ENCODE data around the gene GMDS.

The GMDS gene

GRCh38 chr6:2037237-2037926, 208.0 kb downstream of the GMDS start:
- no peak for DNase-seq (ENCODE audit: low read depth)
- no peak overlapping the region for H3K4me3 ChIP-seq (ENCODE audit: control insufficient read depth, low read depth, low read length)
- peak; percentile 17 for TF ChIP-seq CTCF (IDR thresholded peaks at IDR 0.05; ENCODE audit: control insufficient read depth, insufficient read depth, low read depth, low read length, missing control alignments)

GRCh38 chr6:2036710-2037023, 208.7 kb downstream of the GMDS start:
- H3K4me3 ChIP-seq (ENCODE audit: control insufficient read depth, low read depth, low read length) = no peak overlapping the region
- no peak for DNase-seq (ENCODE audit: low read depth)
- no peak for TF ChIP-seq CTCF (IDR thresholded peaks at IDR 0.05; ENCODE audit: control insufficient read depth, insufficient read depth, low read depth, low read length, missing control alignments)

- no peak for TF ChIP-seq CTCF (IDR thresholded peaks at IDR 0.05; ENCODE audit: control insufficient read depth, insufficient read depth, low read depth, low read length, missing control alignments)
- DNase-seq (ENCODE audit: low read depth) = no peak
- H3K4me3 ChIP-seq (ENCODE audit: control insufficient read depth, low read depth, low read length) = no peak overlapping the region
Observed at GRCh38 chr6:2035826-2036709, 209.3 kb downstream of the GMDS start.

- DNase-seq (ENCODE audit: low read depth) = no peak
- H3K4me3 ChIP-seq (ENCODE audit: control insufficient read depth, low read depth, low read length) = no peak overlapping the region
- TF ChIP-seq CTCF (IDR thresholded peaks at IDR 0.05; ENCODE audit: control insufficient read depth, insufficient read depth, low read depth, low read length, missing control alignments) = no peak
Observed at GRCh38 chr6:2035046-2035445, 210.4 kb downstream of the GMDS start.

- no peak for TF ChIP-seq CTCF (IDR thresholded peaks at IDR 0.05; ENCODE audit: control insufficient read depth, insufficient read depth, low read depth, low read length, missing control alignments)
- no peak for DNase-seq (ENCODE audit: low read depth)
- no peak overlapping the region for H3K4me3 ChIP-seq (ENCODE audit: control insufficient read depth, low read depth, low read length)
Observed at GRCh38 chr6:2034256-2034655, 211.1 kb downstream of the GMDS start.

GRCh38 chr6:2033544-2033943, 211.9 kb downstream of the GMDS start:
- H3K4me3 ChIP-seq (ENCODE audit: control insufficient read depth, low read depth, low read length) = no peak overlapping the region
- no peak for TF ChIP-seq CTCF (IDR thresholded peaks at IDR 0.05; ENCODE audit: control insufficient read depth, insufficient read depth, low read depth, low read length, missing control alignments)
- no peak for DNase-seq (ENCODE audit: low read depth)

Measured in AG09309 (cell line).